GM19239 (cell line): ENCODE results near the gene BICD1.
"Not testable (repeated sequence)": the region's sequence is repeated elsewhere in the genome, so short reads cannot be mapped to it uniquely, and the experiment has no call there.

Experiments used
- DNase-seq: peaks from one replicate; pipeline ENCODE4 v3.0.0; 2011; ENCODE audit warnings: low spot score; ENCODE audit not compliant: insufficient read length
- FAIRE-seq: peaks from 2 replicates; lab custom pipeline; 2011; peaks lifted over from hg19 to GRCh38; lab: Jason Lieb, UNC

BICD1 gene

GRCh38 chr12:32178341-32179010, 71.8 kb downstream of the BICD1 start:
- FAIRE-seq = no peak

GRCh38 chr12:32179011-32179395, 72.4 kb downstream of the BICD1 start:
- FAIRE-seq = no peak
- no peak for DNase-seq

More at GRCh38 chr12:32178341-32179010, 71.8 kb downstream of the BICD1 start:
- DNase-seq = no peak

DNA sequence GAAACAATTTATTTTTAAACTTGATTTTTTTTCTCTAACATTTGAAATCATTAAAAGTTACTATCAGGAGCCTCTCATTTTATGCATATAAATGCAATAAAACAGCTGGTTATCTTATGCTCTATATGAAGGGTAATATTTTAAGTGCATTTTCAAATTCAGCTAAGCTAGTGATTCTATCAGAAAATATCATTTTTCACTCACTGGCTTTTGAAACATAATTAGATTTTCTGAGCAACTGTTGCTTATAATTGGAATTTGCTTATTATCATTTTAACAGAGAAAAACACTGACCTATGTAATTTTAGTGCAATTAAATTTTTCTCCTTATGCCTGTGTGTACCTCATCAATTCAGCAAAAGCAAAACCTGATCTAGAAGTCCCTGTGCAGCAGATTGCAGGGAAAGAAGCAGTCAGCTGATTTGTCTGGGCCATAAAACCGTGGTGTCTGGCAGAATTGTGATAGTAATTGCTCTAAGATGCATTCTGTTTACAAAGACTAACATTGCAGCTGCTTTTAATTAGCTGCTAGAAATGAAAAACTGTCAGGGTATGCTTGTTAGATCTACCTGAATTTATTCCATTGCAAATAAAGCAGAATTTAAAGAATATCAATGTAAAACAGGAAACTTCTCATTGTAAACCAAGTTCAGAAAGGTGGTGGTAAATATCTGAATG, 75.0 kb downstream of the BICD1 start:
- DNase-seq = no peak
- no peak for FAIRE-seq

DNA sequence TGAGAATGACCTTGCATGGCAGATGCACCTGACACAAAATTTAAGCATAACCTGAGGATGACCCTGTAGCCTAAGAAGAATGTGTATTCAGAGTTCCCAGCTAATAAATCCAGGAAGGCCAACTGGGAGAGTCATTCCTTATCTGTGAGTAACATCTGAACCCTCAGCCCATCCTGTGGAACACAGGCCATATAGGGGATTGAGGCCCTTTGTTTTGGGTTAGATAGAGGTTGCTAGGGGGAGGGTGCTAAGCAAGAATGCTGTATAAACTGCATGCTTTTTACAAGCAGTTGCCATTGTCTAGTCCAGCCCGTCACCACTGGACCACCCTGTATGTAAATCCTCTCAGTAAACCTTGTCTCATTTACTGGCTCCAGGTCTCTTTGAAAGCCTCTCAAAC, 77.0 kb downstream of the BICD1 start:
- FAIRE-seq (no peak), DNase-seq (no peak)

DNA sequence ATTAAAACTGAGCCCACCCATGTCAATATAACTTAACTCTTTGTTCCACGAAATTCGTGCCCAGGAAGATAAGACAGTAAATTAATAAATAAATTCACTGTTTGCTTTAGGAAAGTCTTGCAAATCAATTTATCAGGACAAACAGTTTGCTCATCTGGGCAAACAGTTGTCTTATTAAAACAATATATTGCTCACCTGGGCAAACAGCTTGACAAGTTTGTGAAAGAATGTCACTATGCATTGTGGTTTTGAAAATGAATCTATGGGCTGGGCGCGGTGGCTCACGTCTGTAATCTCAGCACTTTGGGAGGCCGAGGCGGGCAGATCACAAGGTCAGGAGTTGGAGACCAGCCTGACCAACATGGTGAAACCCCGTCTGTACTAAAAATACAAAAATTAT, 80.5 kb downstream of the BICD1 start:
- DNase-seq, FAIRE-seq: not testable (repeated sequence)

DNA sequence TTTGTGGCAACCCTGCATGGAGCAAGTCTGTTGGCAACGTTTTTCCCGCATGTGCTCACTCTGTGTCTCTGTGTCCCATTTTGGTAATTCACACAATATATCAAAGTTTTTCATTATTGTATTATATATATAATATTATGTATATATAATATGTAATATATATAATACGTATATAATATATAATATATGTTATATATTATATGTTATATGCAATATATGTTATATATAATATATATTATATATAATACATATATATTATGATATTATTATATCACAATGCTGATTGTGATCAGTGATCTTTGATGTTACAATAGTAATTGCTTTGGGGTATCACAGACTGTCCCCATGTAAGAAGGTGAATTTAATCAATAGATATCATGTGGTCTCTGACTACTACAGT, 84.8 kb downstream of the BICD1 start:
- DNase-seq (no peak), FAIRE-seq (no peak)

- peak; percentile 45 for FAIRE-seq
- no peak for DNase-seq
Observed at GRCh38 chr12:32196250-32197198, 89.9 kb downstream of the BICD1 start.

- no peak for FAIRE-seq
- no peak for DNase-seq
Observed at GRCh38 chr12:32197421-32197820, 90.8 kb downstream of the BICD1 start.

DNA sequence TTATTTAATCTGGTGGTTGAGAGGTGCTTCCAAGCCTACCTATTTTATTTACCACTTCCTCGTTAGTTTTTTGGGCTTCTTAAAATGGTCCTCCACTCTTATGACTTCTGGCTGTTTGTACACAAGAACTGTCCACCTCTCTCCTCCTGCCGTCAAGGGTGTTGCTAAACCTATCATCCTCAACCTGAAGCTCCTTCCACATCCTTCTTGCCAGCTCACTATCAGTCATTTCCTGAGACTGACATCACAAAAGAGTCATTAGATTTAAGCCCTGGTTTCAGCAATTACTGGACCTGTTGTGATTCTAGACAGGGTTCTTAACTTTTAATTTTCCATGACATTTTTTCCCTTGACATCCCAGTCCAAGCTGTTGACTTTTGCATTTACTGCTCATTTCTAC, 91.9 kb downstream of the BICD1 start:
- no peak for FAIRE-seq
- no peak for DNase-seq

DNA sequence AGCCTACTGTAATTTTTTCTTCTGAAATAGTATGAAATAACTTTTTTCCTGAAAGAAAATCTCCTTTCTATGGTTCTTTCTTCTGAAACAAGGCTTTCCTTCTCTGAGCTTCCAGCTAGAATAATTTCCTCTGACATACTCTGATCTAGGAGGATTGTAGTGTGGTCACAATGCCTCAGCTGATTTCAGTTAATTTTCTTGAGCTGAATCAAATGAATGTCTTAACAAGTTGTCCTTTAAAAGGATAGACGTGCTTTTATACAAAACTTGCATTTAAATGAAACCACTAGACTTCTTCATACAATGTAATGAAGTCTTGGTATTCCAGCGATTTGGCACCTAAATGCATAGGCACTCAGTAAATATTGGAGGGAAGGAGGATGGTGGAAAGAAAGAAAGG, 94.4 kb downstream of the BICD1 start:
- FAIRE-seq = no peak
- no peak for DNase-seq

- FAIRE-seq = no peak
- DNase-seq = no peak
Observed at GRCh38 chr12:32201976-32202375, 95.3 kb downstream of the BICD1 start.

DNA sequence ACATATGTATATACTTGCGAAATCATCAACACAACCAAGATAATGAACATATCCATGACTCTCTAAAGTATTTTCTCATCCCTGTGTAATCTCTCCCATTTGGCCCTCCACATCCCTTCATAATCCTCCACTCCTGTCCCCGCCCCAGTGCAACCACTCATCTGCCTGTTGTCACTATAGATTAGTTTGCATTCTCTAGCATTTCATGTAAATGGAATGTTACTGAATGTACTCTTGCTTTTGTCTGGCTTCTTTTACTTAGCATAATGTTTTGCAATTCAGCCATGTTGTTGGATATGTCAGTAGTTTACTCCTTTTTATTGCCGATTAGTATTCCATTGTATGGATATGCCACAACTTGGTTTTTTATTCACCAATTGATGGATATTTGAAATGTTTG, 99.1 kb downstream of the BICD1 start:
- FAIRE-seq = peak; percentile 23
- DNase-seq = no peak

DNA sequence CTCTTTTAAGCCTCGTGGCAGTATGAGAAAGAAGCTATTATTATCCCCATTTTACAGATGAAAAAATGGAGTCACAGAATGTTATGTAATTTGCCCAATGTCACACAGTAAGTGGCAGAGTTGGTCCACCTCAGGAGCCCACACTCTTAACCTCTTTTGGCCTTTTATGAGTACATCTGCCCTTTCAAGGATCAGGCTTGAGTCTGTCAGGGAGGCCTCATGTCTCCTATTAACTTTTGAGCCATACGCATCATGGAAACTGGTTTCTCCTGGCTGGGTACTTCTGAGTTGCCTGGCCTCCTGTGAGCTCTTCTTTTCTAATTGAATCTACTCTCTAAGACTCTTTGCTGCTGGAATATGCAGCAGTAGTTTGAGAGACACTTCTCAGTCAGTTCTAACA, 101.7 kb downstream of the BICD1 start:
- DNase-seq (no peak), FAIRE-seq (peak; percentile 75)

DNA sequence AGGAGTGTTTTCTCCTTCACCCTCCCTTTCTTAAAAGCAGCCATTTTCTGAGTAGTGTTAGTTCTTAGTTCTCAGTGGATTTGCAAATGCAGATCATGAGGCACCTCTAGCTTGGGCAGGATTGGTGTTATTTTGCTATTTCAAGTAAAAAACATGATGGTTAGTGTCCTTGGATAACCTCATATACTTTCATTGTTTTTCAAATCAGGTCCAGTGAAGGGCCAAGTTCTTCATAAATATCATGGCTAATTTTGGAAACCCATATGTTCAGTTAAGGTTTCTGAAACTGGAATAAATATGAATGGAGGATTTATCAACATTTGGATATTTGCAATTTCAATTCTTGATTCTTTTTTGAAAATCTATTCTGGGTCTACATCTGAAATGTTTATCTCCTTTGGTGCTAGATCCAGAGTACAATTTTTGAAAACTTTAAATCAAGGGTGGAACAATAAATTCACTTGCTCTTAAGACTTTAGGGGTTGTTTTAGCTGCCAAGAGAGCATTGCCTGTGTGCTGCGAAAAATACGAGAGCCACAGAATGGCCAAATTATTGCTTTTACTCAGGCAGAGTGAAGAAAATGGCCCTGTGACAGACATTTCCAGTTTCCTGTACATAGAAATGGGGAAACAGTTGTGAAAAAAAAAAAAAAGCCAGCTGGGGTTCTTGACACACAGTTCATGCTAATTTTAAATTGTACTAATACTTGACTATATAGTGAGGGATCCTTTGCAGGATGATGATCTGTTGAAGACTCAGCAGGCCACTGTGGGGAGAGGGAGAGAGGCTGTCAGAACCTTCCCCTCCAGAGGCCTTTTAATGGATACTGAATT, 104.6 kb downstream of the BICD1 start:
- FAIRE-seq (peak; percentile 54), DNase-seq (no peak)

DNA sequence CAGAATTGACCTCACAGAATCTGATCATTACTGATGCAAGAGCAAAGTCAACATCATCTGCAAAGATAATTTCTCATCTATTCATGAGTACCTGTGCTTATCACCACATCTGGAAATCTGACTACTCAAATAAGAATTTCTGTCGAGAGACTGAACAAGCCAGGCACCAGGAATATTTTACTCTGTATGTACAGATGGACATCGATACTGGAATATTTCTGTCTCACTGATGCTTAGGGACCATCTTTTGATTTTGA, 105.2 kb downstream of the BICD1 start:
- DNase-seq (no peak), FAIRE-seq (no peak)

- no peak for FAIRE-seq
- DNase-seq = no peak
Observed at GRCh38 chr12:32214723-32215122, 108.1 kb downstream of the BICD1 start.

DNA sequence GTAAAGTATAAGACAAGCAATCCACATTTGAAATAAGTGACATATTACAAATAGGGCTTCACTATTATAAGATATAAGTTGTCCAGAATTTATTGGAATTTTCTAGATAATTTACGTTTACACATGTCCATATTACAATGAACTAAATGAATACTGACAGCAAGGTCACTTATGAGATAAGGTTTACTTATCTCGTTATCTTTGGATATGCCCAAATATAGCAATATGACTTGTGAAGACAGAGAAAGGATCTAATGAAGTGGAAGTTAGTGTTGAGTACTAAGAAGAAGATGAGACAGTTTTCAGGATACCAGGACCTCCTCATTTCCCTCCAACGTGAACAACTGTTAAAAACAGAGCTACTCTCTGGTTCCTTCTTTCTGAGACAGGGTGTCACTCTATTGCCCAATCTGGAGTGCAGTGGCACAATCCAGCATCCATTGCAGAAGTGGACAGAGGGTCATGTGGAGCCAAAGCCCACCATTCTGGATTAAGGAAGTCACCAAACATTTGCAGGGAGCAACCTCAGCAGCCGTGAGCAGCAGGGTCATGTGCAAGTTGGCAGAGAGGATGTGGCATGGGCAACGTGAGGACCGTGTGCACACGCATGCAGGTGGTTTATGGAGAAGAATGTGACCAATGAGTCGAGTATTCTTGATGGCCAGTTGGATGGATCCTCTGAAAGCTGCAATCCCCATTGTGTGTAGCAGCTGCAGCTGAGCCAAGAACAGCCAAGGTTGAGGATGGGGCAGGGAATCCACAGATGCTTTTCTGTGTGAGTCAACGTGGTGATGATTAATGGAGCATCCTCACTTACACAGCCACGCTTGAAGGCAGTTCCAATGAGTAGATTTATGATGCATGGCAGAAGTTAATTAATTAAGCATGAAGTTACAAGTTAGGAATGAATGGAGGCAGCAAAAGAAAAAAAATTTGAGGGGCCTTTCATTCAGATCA, 111.0 kb downstream of the BICD1 start:
- no peak for FAIRE-seq
- DNase-seq = no peak

DNA sequence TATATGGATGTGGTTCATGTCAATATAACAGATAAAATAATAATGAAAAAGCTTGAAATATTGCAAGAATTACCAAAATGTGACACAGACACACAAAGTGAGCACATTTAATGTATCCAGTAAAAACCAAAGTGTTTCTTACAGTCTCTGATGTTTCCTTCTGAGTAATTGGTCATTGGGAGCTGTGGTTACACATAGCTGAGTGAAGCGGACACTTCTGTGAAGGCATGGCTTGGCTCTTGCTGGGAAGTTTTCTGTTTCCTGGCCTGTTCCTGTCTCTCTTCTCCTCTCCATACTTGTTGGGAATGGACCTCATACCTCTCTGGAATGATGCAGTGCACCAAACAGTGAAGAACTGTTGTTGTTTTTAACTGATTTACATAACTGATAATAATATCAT, 117.3 kb downstream of the BICD1 start:
- FAIRE-seq = no peak

DNA sequence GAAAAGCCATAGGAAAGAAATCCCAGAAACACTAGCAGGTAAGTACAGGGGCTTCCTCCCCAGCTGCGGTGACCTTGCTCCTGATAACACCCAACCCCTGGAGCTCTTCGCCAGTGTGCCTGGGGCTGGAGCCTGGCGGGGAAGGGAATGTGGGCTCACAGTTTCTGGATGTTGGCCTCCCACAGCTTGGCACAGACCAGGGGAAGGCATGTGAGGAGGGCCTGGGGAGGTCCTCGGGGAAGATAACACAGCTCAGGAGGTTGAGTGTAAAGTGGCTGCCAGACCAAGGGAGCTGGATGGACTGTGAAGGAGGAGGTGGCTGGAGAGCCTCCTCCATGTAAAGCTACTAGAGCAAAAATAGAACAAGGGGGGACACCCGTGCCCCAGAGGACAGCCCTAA, 120.1 kb downstream of the BICD1 start:
- DNase-seq (no peak), FAIRE-seq (no peak)

More for the DNA sequence above, 117.3 kb downstream of the BICD1 start:
- DNase-seq = no peak
